H1 (cell line): ENCODE measurements around the gene ADCY3. TPM values are rescaled to one million over a fixed set of nuclear protein-coding genes. Genes with fewer than 3 reads are reported as not detected.

Source experiments
- ASH2L ChIP-seq: fragments of 200-600, 300-600 bp; sonication (generic); IDR thresholded peaks from one replicate; pipeline ENCODE4 v1.7.1; 2017; ENCODE audit warnings: low read length
- BACH1 ChIP-seq: IDR thresholded peaks from 2 replicates; pipeline ENCODE4 v1.6.1; 2012; ENCODE audit warnings: low read length, improper control_type of control experiment
- BCL11A ChIP-seq, 2 experiments: IDR thresholded peaks; one replicate each; pipeline ENCODE4 v1.6.1; 2011; ENCODE audit warnings: low read depth in 2 of 2, low read length in 2 of 2, mild to moderate bottlenecking in 2 of 2
- CEBPB ChIP-seq: IDR thresholded peaks from 2 replicates; pipeline ENCODE4 v1.6.1; 2012; ENCODE audit warnings: low read depth, low read length
- CHD1 ChIP-seq: IDR thresholded peaks from 2 replicates; pipeline ENCODE4 v1.6.1; 2012; ENCODE audit warnings: low read depth, low read length, improper control_type of control experiment
- GABPA ChIP-seq: IDR thresholded peaks from 2 replicates; pipeline ENCODE4 v1.6.1; 2011; ENCODE audit warnings: mild to moderate bottlenecking, low read length, moderate library complexity, borderline replicate concordance; ENCODE audit not compliant: insufficient read depth
- JUN ChIP-seq: IDR thresholded peaks from 2 replicates; pipeline ENCODE4 v1.6.1; 2011; ENCODE audit warnings: low read depth, mild to moderate bottlenecking, improper control_type of control experiment, low read length
- POLR2AphosphoS5 ChIP-seq: IDR thresholded peaks from 2 replicates; pipeline ENCODE4 v1.6.1; 2011; ENCODE audit warnings: low read depth, low read length
- RAD21 ChIP-seq, 2 experiments: IDR thresholded peaks in 1 of 2; conservative IDR thresholded peaks in 1 of 2; 2 replicates each; pipeline ENCODE4 v1.6.1; 2011; ENCODE audit warnings: low read depth in 2 of 2, low read length in 2 of 2, improper control_type of control experiment in 1 of 2, inconsistent platforms in 1 of 2, mild to moderate bottlenecking in 1 of 2, moderate library complexity in 1 of 2
- RBBP5 ChIP-seq: IDR thresholded peaks from 2 replicates; pipeline ENCODE4 v1.7.1; 2012; ENCODE audit warnings: low read depth, mild to moderate bottlenecking, inconsistent platforms, low read length, moderate library complexity, borderline replicate concordance
- RFX5 ChIP-seq: IDR thresholded peaks from 2 replicates; pipeline ENCODE4 v1.6.1; 2011; ENCODE audit warnings: low read depth, low read length, improper control_type of control experiment, borderline replicate concordance
- RNF2 ChIP-seq: fragments of 200-900, 300-1000 bp; sonication (generic); IDR thresholded peaks from 2 replicates; pipeline ENCODE4 v1.7.1; 2016; ENCODE audit warnings: borderline replicate concordance, low read depth, mild to moderate bottlenecking, antibody characterized with exemption, low read length; ENCODE audit not compliant: poor library complexity, severe bottlenecking; ENCODE audit errors: missing control alignments
- SAP30 ChIP-seq: fragments of 300-600 bp; sonication (generic); IDR thresholded peaks from 2 replicates; pipeline ENCODE4 v1.7.1; 2012; ENCODE audit warnings: low read length, moderate library complexity, mild to moderate bottlenecking, inconsistent platforms; ENCODE audit not compliant: insufficient read depth, insufficient replicate concordance
- SIX5 ChIP-seq: IDR thresholded peaks from 2 replicates; pipeline ENCODE4 v1.6.1; 2011; ENCODE audit warnings: mild to moderate bottlenecking, low read depth, low read length
- SP2 ChIP-seq: IDR thresholded peaks from 2 replicates; pipeline ENCODE4 v1.6.1; 2012; ENCODE audit warnings: mild to moderate bottlenecking, low read length, inconsistent platforms
- SP4 ChIP-seq: IDR thresholded peaks from 2 replicates; pipeline ENCODE4 v1.6.1; 2012; ENCODE audit warnings: low read length, inconsistent platforms
- TAF1 ChIP-seq: IDR thresholded peaks from 2 replicates; pipeline ENCODE4 v1.6.1; 2011; ENCODE audit warnings: mild to moderate bottlenecking, low read depth, low read length
- TEAD4 ChIP-seq: IDR thresholded peaks from 2 replicates; pipeline ENCODE4 v1.6.1; 2012; ENCODE audit warnings: low read depth, low read length, inconsistent platforms, mixed read lengths
- ZNF274 ChIP-seq: IDR thresholded peaks from 2 replicates; pipeline ENCODE4 v1.7.0; 2012; ENCODE audit warnings: low read length, borderline replicate concordance; ENCODE audit errors: extremely low read depth
- polyA plus RNA-seq, 7 experiments: library from polyadenylated mRNA; depleted of rRNA in 3 of 7; stranded (reverse) in 5 of 7; unstranded in 2 of 7; fragments of >200 nt in 5 of 7; fragments of 200-250 nt in 2 of 7; gene quantifications; 1 replicate in 5 of 7; 2 replicates in 1 of 7; 4 replicates in 1 of 7; pipeline versions ENCODE4 v1.2.1 to v1.2.3, GENCODE V29; 2011 to 2013; ENCODE audit warnings: missing spikeins in 2 of 7, mixed read lengths in 2 of 7
- total RNA-seq: library from RNA; stranded (reverse); fragmentation: NEBNext Ultra II Directional; extraction: Animal tissue kit (Norgen Biotek cat#: 25700); gene quantifications from 2 replicates; pipeline ENCODE4 v1.2.1, GENCODE V29; 2021
- TF ChIP-seq, protein P1 (sequence below): IDR thresholded peaks from 2 replicates; pipeline ENCODE4 v1.6.1; 2011; ENCODE audit warnings: low read depth, mild to moderate bottlenecking, low read length; ENCODE audit not compliant: insufficient read depth
- TF ChIP-seq, protein P2 (sequence below): IDR thresholded peaks from 2 replicates; pipeline ENCODE4 v1.6.1; 2012; ENCODE audit warnings: inconsistent platforms

ADCY3 gene
- total and polyA plus RNA-seq, 2 of the 8 experiments (the other 6 are each of a cell fraction or from before 2014, with no cell fraction given), result 45.1 to 52.9 TPM

DNA sequence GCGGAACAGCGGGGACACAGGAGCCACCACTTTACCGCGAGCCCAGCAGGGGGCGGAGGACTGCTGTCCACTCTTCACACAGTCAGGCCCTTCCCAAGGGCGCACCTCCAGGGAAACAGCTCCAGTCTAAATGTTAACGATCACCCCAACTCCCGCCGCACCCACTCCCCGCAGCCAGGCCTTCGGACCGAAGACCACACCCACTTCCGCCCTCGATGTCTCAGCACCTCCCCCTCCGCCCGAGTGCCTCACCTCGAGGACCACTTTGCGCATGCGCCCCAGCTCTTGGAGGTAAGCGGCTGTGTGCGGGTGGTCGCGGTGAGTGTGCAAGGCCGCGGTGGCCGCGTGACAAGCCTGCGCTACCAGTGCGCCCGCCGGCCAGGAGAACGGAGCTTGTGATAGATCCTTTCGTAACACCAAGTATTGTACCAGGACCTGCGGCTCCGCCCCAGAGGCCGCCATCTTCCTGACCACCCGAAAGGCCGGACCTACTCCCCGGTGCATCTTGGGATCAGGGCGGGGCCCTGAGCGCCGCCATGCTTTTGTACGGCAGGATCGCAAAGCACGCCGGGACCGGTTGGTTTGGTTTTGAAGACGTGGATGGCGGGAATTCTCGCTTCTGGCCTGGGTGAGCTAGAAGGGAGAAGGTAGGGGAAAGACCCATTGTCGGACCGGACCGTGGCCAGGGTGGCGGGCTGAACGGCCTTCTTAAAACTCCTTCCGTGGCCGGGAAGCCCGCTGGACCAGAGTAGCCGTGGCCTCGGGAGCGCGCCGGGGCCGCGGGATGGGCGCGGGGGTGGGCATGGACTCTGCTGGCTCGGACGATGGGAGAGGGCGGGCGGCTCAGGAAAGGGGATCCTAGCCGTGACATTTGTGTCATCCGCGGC is 126.9 kb downstream of the ADCY3 start, which contains the start of the genes CENPO and PTRHD1 (continued):
- TF ChIP-seq SAP30 (no peak), RAD21 (IDR thresholded peaks at IDR 0.05 in 1 of 2, conservative IDR thresholded peaks at IDR 0.05 in 1 of 2; ENCODE audit: low read depth in 2 of 2, low read length in 2 of 2) (peak; percentile 22 to 28; a peak in 2 of 4 replicates), GABPA (no peak), SP4 (peak; percentile 74; the same call in 1 of the 2 replicates), RFX5 (0 out of 2 replicates have a peak, but pooled peaks have one; percentile 6), CEBPB (no peak; the same call in 1 of the 2 replicates), BCL11A (IDR thresholded peaks at IDR 0.05; ENCODE audit: low read depth in 2 of 2, low read length in 2 of 2) (no peak), TEAD4 (no peak; the same call in 1 of the 2 replicates), SIX5 (no peak), CHD1 (no peak), RBBP5 (peak; percentile 91; the same call in 1 of the 2 replicates), ZNF274 (no peak), SP2 (no peak), TAF1 (peak; percentile 99), RNF2 (no peak), POLR2AphosphoS5 (peak; percentile 91), BACH1 (peak; percentile 48; the same call in 1 of the 2 replicates), JUN (no peak), ASH2L (peak; percentile 89)
- TF ChIP-seq, protein P1, sequence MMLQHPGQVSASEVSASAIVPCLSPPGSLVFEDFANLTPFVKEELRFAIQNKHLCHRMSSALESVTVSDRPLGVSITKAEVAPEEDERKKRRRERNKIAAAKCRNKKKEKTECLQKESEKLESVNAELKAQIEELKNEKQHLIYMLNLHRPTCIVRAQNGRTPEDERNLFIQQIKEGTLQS, result no peak
- TF ChIP-seq, protein P2, sequence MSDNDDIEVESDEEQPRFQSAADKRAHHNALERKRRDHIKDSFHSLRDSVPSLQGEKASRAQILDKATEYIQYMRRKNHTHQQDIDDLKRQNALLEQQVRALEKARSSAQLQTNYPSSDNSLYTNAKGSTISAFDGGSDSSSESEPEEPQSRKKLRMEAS, result peak; percentile 60
